ENCODE measurements around the gene NUCB1. TPM values are rescaled to one million over a fixed set of nuclear protein-coding genes. Genes with fewer than 3 reads are reported as not detected.
A peak's percentile ranks its signal among the peaks of the same experiment; 100 is the strongest.
"Not testable (repeated sequence)": the region's sequence is repeated elsewhere in the genome, so short reads cannot be mapped to it uniquely, and the experiment has no call there.

Gene NUCB1
- total RNA-seq, 2 experiments from 2014 or later = 73.7 to 77.0 TPM

GRCh38 chr19:48881741-48882657 is 18.1 kb upstream of the NUCB1 start:
- CTCF ChIA-PET = no interaction called here
- Histone ChIP-seq H3K4me3 (ENCODE audit: low read length) (no peak overlapping the region), H3K36me3 (ENCODE audit: insufficient read depth, low read length) (peaks cover 7% of the 10 kb centered on the region), H3K9me3 (ENCODE audit: control insufficient read depth in 1 of 2, insufficient read depth in 1 of 2, low read length in 2 of 2) (no peaks in the 10 kb centered on the region), H3K27ac (ENCODE audit: low read depth in 1 of 2, low read length in 2 of 2) (no peak overlapping the region), H3K4me1 (ENCODE audit: insufficient read depth, low read length) (no peaks in the 10 kb centered on the region), H3K27me3 (ENCODE audit: control insufficient read depth in 1 of 2, insufficient read depth in 2 of 2, low read length in 2 of 2) (no peaks in the 10 kb centered on the region)
- POLR2A ChIA-PET = no interaction called here
- peak in 4 of 14 experiments; percentile 30 to 70 (median 53) for DNase-seq
- no peak overlapping the region for H3K4me3 Mint-ChIP-seq
- no peak overlapping the region for H3K27ac Mint-ChIP-seq
- peak; percentile 80 for ATAC-seq (ENCODE audit: poor library complexity)
- H3K27me3 Mint-ChIP-seq = no peaks in the 10 kb centered on the region
- TF ChIP-seq, protein P1, sequence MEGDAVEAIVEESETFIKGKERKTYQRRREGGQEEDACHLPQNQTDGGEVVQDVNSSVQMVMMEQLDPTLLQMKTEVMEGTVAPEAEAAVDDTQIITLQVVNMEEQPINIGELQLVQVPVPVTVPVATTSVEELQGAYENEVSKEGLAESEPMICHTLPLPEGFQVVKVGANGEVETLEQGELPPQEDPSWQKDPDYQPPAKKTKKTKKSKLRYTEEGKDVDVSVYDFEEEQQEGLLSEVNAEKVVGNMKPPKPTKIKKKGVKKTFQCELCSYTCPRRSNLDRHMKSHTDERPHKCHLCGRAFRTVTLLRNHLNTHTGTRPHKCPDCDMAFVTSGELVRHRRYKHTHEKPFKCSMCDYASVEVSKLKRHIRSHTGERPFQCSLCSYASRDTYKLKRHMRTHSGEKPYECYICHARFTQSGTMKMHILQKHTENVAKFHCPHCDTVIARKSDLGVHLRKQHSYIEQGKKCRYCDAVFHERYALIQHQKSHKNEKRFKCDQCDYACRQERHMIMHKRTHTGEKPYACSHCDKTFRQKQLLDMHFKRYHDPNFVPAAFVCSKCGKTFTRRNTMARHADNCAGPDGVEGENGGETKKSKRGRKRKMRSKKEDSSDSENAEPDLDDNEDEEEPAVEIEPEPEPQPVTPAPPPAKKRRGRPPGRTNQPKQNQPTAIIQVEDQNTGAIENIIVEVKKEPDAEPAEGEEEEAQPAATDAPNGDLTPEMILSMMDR (IDR thresholded peaks at IDR 0.05) = no peak
- no peaks in the 10 kb centered on the region for H3K9me3 Mint-ChIP-seq
- H3K4me1 Mint-ChIP-seq (ENCODE audit: low read depth) = peaks cover 5% of the 10 kb centered on the region
- intact Hi-C loops (cut with DNase I, micrococcal nuclease) = no loop called here
- H3K36me3 Mint-ChIP-seq (ENCODE audit: low read depth) = peaks cover 15% of the 10 kb centered on the region

DNA sequence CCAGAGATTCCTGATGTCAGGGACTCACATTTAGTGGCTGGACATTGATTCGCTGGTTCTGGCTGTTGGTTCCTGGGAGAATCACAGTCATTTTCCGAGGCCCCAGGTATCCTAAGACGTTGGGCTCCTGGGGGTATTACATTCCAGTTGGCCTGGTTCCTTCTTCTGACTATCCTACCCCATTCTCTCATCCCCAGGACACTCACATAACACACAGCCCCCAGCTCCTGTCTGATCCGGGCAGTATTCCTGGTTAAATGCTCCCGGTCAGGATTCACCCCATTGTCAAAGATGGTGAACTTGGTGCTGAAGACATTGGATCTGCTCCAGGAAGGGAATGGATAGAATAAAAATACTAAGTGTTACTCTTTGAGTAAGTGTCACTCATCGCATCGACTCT is 16.4 kb upstream of the NUCB1 start:
- no peak for ATAC-seq (ENCODE audit: poor library complexity)
- no peaks in the 10 kb centered on the region for H3K4me1 ChIP-seq (ENCODE audit: insufficient read depth, low read length)
- Mint-ChIP-seq H3K9me3 (no peaks in the 10 kb centered on the region), H3K27me3 (no peaks in the 10 kb centered on the region), H3K27ac (no peak overlapping the region), H3K4me3 (no peak overlapping the region), H3K4me1 (ENCODE audit: low read depth) (peaks cover under 1% of the 10 kb centered on the region), H3K36me3 (ENCODE audit: low read depth) (peaks cover 2% of the 10 kb centered on the region)
- no peak for DNase-seq
- POLR2A ChIA-PET = interaction anchor here (1.0 kb wide), 1 partner anchor 12 kb away, joined by 3 read pairs; the partner anchor contains the start of gene PPP1R15A
- H3K27me3 ChIP-seq (ENCODE audit: control insufficient read depth in 1 of 2, insufficient read depth in 2 of 2, low read length in 2 of 2) = no peaks in the 10 kb centered on the region
- peaks cover under 1% of the 10 kb centered on the region for H3K36me3 ChIP-seq (ENCODE audit: insufficient read depth, low read length)
- TF ChIP-seq, protein P1 (IDR thresholded peaks at IDR 0.05) = no peak
- H3K4me3 ChIP-seq (ENCODE audit: low read length) = no peak overlapping the region
- no peak overlapping the region for H3K27ac ChIP-seq (ENCODE audit: low read depth in 1 of 2, low read length in 2 of 2)
- H3K9me3 ChIP-seq (ENCODE audit: control insufficient read depth in 1 of 2, insufficient read depth in 1 of 2, low read length in 2 of 2) = no peaks in the 10 kb centered on the region
- CTCF ChIA-PET = no interaction called here
- intact Hi-C loops (cut with DNase I, micrococcal nuclease) = no loop called here

- Mint-ChIP-seq H3K9me3 (no peaks in the 10 kb centered on the region), H3K4me3 (no peak overlapping the region), H3K27ac (no peak overlapping the region), H3K27me3 (peaks cover 21% of the 10 kb centered on the region), H3K4me1 (ENCODE audit: low read depth) (no peaks in the 10 kb centered on the region), H3K36me3 (ENCODE audit: low read depth) (no peaks in the 10 kb centered on the region)
- Histone ChIP-seq H3K4me3 (ENCODE audit: low read length) (no peak overlapping the region), H3K27ac (ENCODE audit: low read depth in 1 of 2, low read length in 2 of 2) (no peak overlapping the region), H3K36me3 (ENCODE audit: insufficient read depth, low read length) (no peaks in the 10 kb centered on the region), H3K4me1 (ENCODE audit: insufficient read depth, low read length) (no peaks in the 10 kb centered on the region), H3K27me3 (ENCODE audit: control insufficient read depth in 1 of 2, insufficient read depth in 2 of 2, low read length in 2 of 2) (no peaks in the 10 kb centered on the region), H3K9me3 (ENCODE audit: control insufficient read depth in 1 of 2, insufficient read depth in 1 of 2, low read length in 2 of 2) (no peaks in the 10 kb centered on the region)
- ATAC-seq (ENCODE audit: poor library complexity) (no peak), DNase-seq (no peak)
- POLR2A ChIA-PET = no interaction called here
- CTCF ChIA-PET = no interaction called here
- TF ChIP-seq, protein P1 (IDR thresholded peaks at IDR 0.05) = no peak
- intact Hi-C loops (cut with DNase I, micrococcal nuclease) = no loop called here
Observed at GRCh38 chr19:48887861-48888612, 12.1 kb upstream of the NUCB1 start.

GRCh38 chr19:48889496-48889895 is 10.6 kb upstream of the NUCB1 start:
- CTCF ChIA-PET = not testable (repeated sequence)

More at GRCh38 chr19:48889496-48889895, 10.6 kb upstream of the NUCB1 start:
- H3K4me3 ChIP-seq (ENCODE audit: low read length); H3K4me1 Mint-ChIP-seq (ENCODE audit: low read depth); H3K36me3 Mint-ChIP-seq (ENCODE audit: low read depth); H3K27ac Mint-ChIP-seq; H3K9me3 Mint-ChIP-seq; H3K36me3 ChIP-seq (ENCODE audit: insufficient read depth, low read length); intact Hi-C loops (cut with DNase I, micrococcal nuclease); H3K27ac ChIP-seq (ENCODE audit: low read depth in 1 of 2, low read length in 2 of 2); H3K4me1 ChIP-seq (ENCODE audit: insufficient read depth, low read length); H3K27me3 ChIP-seq (ENCODE audit: control insufficient read depth in 1 of 2, insufficient read depth in 2 of 2, low read length in 2 of 2); ATAC-seq (ENCODE audit: poor library complexity); H3K4me3 Mint-ChIP-seq; POLR2A ChIA-PET; DNase-seq; H3K9me3 ChIP-seq (ENCODE audit: control insufficient read depth in 1 of 2, insufficient read depth in 1 of 2, low read length in 2 of 2): not testable (repeated sequence)
- H3K27me3 Mint-ChIP-seq = peaks cover 31% of the 10 kb centered on the region

All from CD4-positive, alpha-beta T cell (primary cell).